GM12878 (cell line): Measurements from ENCODE around the gene CXCL14. TPM values are rescaled to one million over a fixed set of nuclear protein-coding genes. Genes with fewer than 3 reads are reported as not detected.

Experiments used
- ATAC-seq: fragments of 200-7000 bp; cut with Tn5 transposase; 3 replicates; pipeline ENCODE4 v1.9.1; 2020; ENCODE audit warnings: mild to moderate bottlenecking, moderate library complexity
- BruUV-seq: library from RNA; stranded (reverse); fragments of 400-500 nt; replicated peaks from 2 replicates; lab custom pipeline; 2021; lab: Mats Ljungman, UMichigan
- CTCF ChIA-PET: fragments of 300-600 bp; sonication (Branson Sonifier 250); formaldehyde crosslinking; extraction: SDS; loops from one replicate; lab custom pipeline; 2021; ENCODE audit warnings: inconsistent platforms; lab: Yijun Ruan, JAX
- POLR2A ChIA-PET: fragments of 350-600 bp; formaldehyde crosslinking; extraction: SDS; loops from one replicate; lab custom pipeline; 2021; ENCODE audit warnings: inconsistent platforms; lab: Charles Lee
- RAD21 ChIA-PET: fragments of 300-600 bp; sonication (Branson Sonifier 250); formaldehyde crosslinking; loops from one replicate; lab custom pipeline; 2023; ENCODE audit warnings: antibody characterized with exemption; ENCODE audit not compliant: unreplicated experiment; lab: Charles Lee
- SMC1A ChIA-PET: fragments of 300-600 bp; sonication (Branson Sonifier 250); formaldehyde crosslinking; loops from one replicate; lab custom pipeline; 2023; ENCODE audit not compliant: unreplicated experiment, uncharacterized antibody; lab: Charles Lee
- DNase-seq: peaks from one replicate; pipeline ENCODE4 v3.0.0-alpha.2; 2011; ENCODE audit warnings: low read depth, low spot score
- FAIRE-seq: peaks from 3 replicates; lab custom pipeline; 2011; peaks lifted over from hg19 to GRCh38; lab: Jason Lieb, UNC
- H2AFZ ChIP-seq: 2 replicates; pipeline ENCODE4 v1.6.0; 2011; ENCODE audit warnings: low read depth, low read length, control low read depth; ENCODE audit not compliant: control insufficient read depth
- H3K27ac ChIP-seq: 2 replicates; pipeline ENCODE4 v1.5.1; 2011; ENCODE audit warnings: control low read depth; ENCODE audit not compliant: control insufficient read depth, insufficient read depth
- H3K27me3 ChIP-seq, 2 experiments: replicated peaks in 1 of 2; 2 replicates each; pipeline versions ENCODE4 v1.6.0 to v1.6.1; 2011; ENCODE audit warnings: low read length in 1 of 2; ENCODE audit not compliant: control insufficient read depth in 2 of 2, insufficient read depth in 2 of 2
- H3K36me3 ChIP-seq, 2 experiments: 2 replicates each; pipeline ENCODE4 v1.5.1; 2011; ENCODE audit warnings: low read length in 1 of 2; ENCODE audit not compliant: control insufficient read depth in 2 of 2, insufficient read depth in 2 of 2
- H3K4me1 ChIP-seq: 2 replicates; pipeline ENCODE4 v1.6.1; 2011; ENCODE audit warnings: mild to moderate bottlenecking, low read length, moderate library complexity, mixed read lengths; ENCODE audit not compliant: control insufficient read depth, insufficient read depth
- H3K4me2 ChIP-seq: 2 replicates; pipeline ENCODE4 v1.6.0; 2011; ENCODE audit warnings: control low read depth; ENCODE audit not compliant: control insufficient read depth, insufficient read depth
- H3K4me3 ChIP-seq: fragments of 200-600 bp; sonication (generic); 2 replicates; pipeline ENCODE4 v1.5.1; 2016
- H3K79me2 ChIP-seq: 2 replicates; pipeline ENCODE4 v1.6.0; 2011; ENCODE audit warnings: low read length; ENCODE audit not compliant: control insufficient read depth, insufficient read depth
- H3K9ac ChIP-seq: 2 replicates; pipeline ENCODE4 v1.8.0; 2011; ENCODE audit warnings: low read length, control low read depth, mixed read lengths; ENCODE audit not compliant: control insufficient read depth, insufficient read depth
- H3K9me3 ChIP-seq: replicated peaks from 3 replicates; pipeline ENCODE4 v1.5.1; 2011; ENCODE audit warnings: mild to moderate bottlenecking, low read length; ENCODE audit not compliant: control insufficient read depth, insufficient read depth
- H4K20me1 ChIP-seq: 2 replicates; pipeline ENCODE4 v1.6.0; 2011; ENCODE audit not compliant: control insufficient read depth, insufficient read depth
- ATF2 ChIP-seq: IDR thresholded peaks from 2 replicates; pipeline ENCODE4 v1.6.1; 2012; ENCODE audit warnings: low read length, inconsistent platforms
- BCL11A ChIP-seq: IDR thresholded peaks from 2 replicates; pipeline ENCODE4 v1.6.1; 2011; ENCODE audit warnings: low read depth, low read length
- CHD1 ChIP-seq: IDR thresholded peaks from 2 replicates; pipeline ENCODE4 v1.6.1; 2012; ENCODE audit warnings: low read depth, low read length, improper control_type of control experiment
- EGR1 ChIP-seq, 2 experiments: IDR thresholded peaks; 1 replicate in 1 of 2; 2 replicates in 1 of 2; pipeline ENCODE4 v1.6.1; 2011 to 2012; ENCODE audit warnings: low read depth in 2 of 2, low read length in 2 of 2, borderline replicate concordance in 1 of 2, mild to moderate bottlenecking in 1 of 2, moderate library complexity in 1 of 2
- GATAD2B ChIP-seq: fragments of 450-650 bp; conservative IDR thresholded peaks from 2 replicates; pipeline ENCODE4 v1.6.1; 2017; ENCODE audit warnings: low read depth, mild to moderate bottlenecking, moderate library complexity
- HCFC1 ChIP-seq: fragments of 150-350 bp; IDR thresholded peaks from 2 replicates; pipeline ENCODE4 v1.6.1; 2014; ENCODE audit warnings: low read length
- HDAC2 ChIP-seq: fragments of 200-600 bp; sonication (generic); IDR thresholded peaks from 2 replicates; pipeline ENCODE4 v1.6.1; 2017
- KDM1A ChIP-seq: fragments of 200-600 bp; sonication (generic); IDR thresholded peaks from 2 replicates; pipeline ENCODE4 v1.6.1; 2016; ENCODE audit warnings: borderline replicate concordance
- MEF2B ChIP-seq: fragments of 450-650 bp; IDR thresholded peaks from 2 replicates; pipeline ENCODE4 v1.6.1; 2018; ENCODE audit warnings: mild to moderate bottlenecking, moderate library complexity; ENCODE audit not compliant: partially characterized antibody, poor library complexity, severe bottlenecking
- MYB ChIP-seq: fragments of 150-350 bp; IDR thresholded peaks from 2 replicates; pipeline ENCODE4 v1.6.1; 2014; ENCODE audit warnings: mild to moderate bottlenecking, low read depth, low read length, borderline replicate concordance
- NR2F1 ChIP-seq: fragments of 450-650 bp; conservative IDR thresholded peaks from 2 replicates; pipeline ENCODE4 v1.6.1; 2017; ENCODE audit warnings: mild to moderate bottlenecking
- PAX5 ChIP-seq: IDR thresholded peaks from 2 replicates; pipeline ENCODE4 v1.6.1; 2011; ENCODE audit warnings: low read depth, low read length, borderline replicate concordance
- SIN3A ChIP-seq: IDR thresholded peaks from 2 replicates; pipeline ENCODE4 v1.6.1; 2012; ENCODE audit warnings: low read depth, low read length, improper control_type of control experiment
- SMAD1 ChIP-seq: fragments of 450-650 bp; IDR thresholded peaks from 2 replicates; pipeline ENCODE4 v1.6.1; 2018; ENCODE audit warnings: mild to moderate bottlenecking, low read depth; ENCODE audit not compliant: partially characterized antibody
- SMARCA5 ChIP-seq: fragments of 450-650 bp; IDR thresholded peaks from 2 replicates; pipeline ENCODE4 v1.6.1; 2017; ENCODE audit warnings: mild to moderate bottlenecking
- ZNF687 ChIP-seq: fragments of 450-650 bp; IDR thresholded peaks from 2 replicates; pipeline ENCODE4 v1.6.1; 2017; ENCODE audit warnings: mild to moderate bottlenecking, moderate library complexity
- WGBS: methylation state at CpG from one replicate; pipeline ENCODE4 v1.1.6; 2016; ENCODE audit warnings: low lambda C conversion rate; ENCODE audit not compliant: insufficient replicate concordance, insufficient coverage; ENCODE audit errors: missing lambda C conversion rate; 5-methylcytosine and 5-hydroxymethylcytosine counted together
- in situ Hi-C: fragments of 300-500 bp; cut with MboI; formaldehyde crosslinking; loops from 9 replicates; pipeline ENCODE4 v1.14.3; 2018; ENCODE audit warnings: mixed read lengths
- intact Hi-C: fragments of 100-400 bp; cut with micrococcal nuclease; formaldehyde crosslinking; loops from one replicate; pipeline ENCODE4 v1.14.2; 2022; ENCODE audit not compliant: unreplicated experiment
- polyA plus RNA-seq, 11 experiments: library from polyadenylated mRNA; depleted of rRNA in 4 of 11; unstranded in 6 of 11; stranded (reverse) in 5 of 11; fragments of >200 nt; fragmentation: Nextera tagmentation in 4 of 11; fragmentation: Illumina TruSeq in 1 of 11; extraction: Ambion mirVana in 4 of 11; extraction: Trizol in 1 of 11; gene quantifications; 1 replicate in 1 of 11; 2 replicates in 10 of 11; pipeline versions ENCODE4 v1.2.1 to v1.2.3, GENCODE V29; 2011 to 2016; ENCODE audit warnings: inconsistent platforms in 2 of 11, missing spikeins in 2 of 11, low read depth in 1 of 11
- total RNA-seq, 4 experiments: library from RNA; depleted of rRNA in 3 of 4; stranded (reverse); fragments of >200 nt in 3 of 4; fragmentation: Illumina TruSeq in 1 of 4; extraction: Trizol in 1 of 4; gene quantifications; 2 replicates each; pipeline versions ENCODE4 v1.2.1 to v1.2.3, GENCODE V29; 2013 to 2021

The CXCL14 gene
- total and polyA plus RNA-seq, 10 of the 15 experiments (the other 5 are each of a cell fraction or from before 2014, with no cell fraction given) = 0.05 TPM; not detected in 9

- POLR2A ChIA-PET = no interaction called here
- no peak for FAIRE-seq
- intact Hi-C loops = no loop called here
These were observed 5.5 kb upstream of the CXCL14 start for GRCh38 chr5:135584276-135584675.

More at GRCh38 chr5:135584276-135584675, 5.5 kb upstream of the CXCL14 start:
- DNase-seq = no peak
- Histone ChIP-seq H3K4me2 (no peak overlapping the region), H3K79me2 (no peaks in the 10 kb centered on the region), H3K9me3 (no peaks in the 10 kb centered on the region), H2AFZ (no peak overlapping the region), H3K27me3 (peaks cover 2 to 5% of the 10 kb centered on the region in 2 experiments), H3K27ac (no peak overlapping the region), H3K36me3 (no peaks in the 10 kb centered on the region), H3K4me1 (no peaks in the 10 kb centered on the region), H3K9ac (no peak overlapping the region), H4K20me1 (no peaks in the 10 kb centered on the region), H3K4me3 (no peak overlapping the region)
- RAD21 ChIA-PET = no interaction called here
- 80% methylated on average over 2 of the region's 2 CpGs for WGBS
- ATAC-seq = no peak
- in situ Hi-C loops = no loop called here
- BruUV-seq = no TSS peak
- CTCF ChIA-PET = interaction anchor here (1.5 kb wide), 1 partner anchor 18 kb away, joined by 5 read pairs; no protein-coding TSS in a partner anchor
- SMC1A ChIA-PET = interaction anchor here (1.0 kb wide), 1 partner anchor 39 kb away, joined by 3 read pairs; no protein-coding TSS in a partner anchor
- TF ChIP-seq NR2F1 = no peak
- TF ChIP-seq CHD1 = no peak
- TF ChIP-seq ZNF687 = no peak
- TF ChIP-seq EGR1 (IDR thresholded peaks at IDR 0.05; ENCODE audit: borderline replicate concordance in 1 of 2, low read depth in 2 of 2, low read length in 2 of 2) = no peak
- no peak for TF ChIP-seq SMAD1
- no peak for TF ChIP-seq KDM1A
- no peak for TF ChIP-seq GATAD2B
- no peak for TF ChIP-seq SMARCA5
- no peak for TF ChIP-seq BCL11A
- no peak for TF ChIP-seq MYB
- no peak for TF ChIP-seq PAX5
- TF ChIP-seq MEF2B = no peak
- TF ChIP-seq SIN3A = no peak
- TF ChIP-seq HDAC2 = no peak
- no peak for TF ChIP-seq ATF2
- no peak for TF ChIP-seq HCFC1
